HG03342 (cell line): ENCODE results near the gene PRTFDC1.

Experiments used
- ATAC-seq: cut with Tn5 transposase; IDR thresholded peaks from one replicate; pipeline ENCODE4 v1.9.1; 2021; ENCODE audit warnings: mild to moderate bottlenecking, moderate library complexity; ENCODE audit not compliant: unreplicated experiment

Gene PRTFDC1

DNA sequence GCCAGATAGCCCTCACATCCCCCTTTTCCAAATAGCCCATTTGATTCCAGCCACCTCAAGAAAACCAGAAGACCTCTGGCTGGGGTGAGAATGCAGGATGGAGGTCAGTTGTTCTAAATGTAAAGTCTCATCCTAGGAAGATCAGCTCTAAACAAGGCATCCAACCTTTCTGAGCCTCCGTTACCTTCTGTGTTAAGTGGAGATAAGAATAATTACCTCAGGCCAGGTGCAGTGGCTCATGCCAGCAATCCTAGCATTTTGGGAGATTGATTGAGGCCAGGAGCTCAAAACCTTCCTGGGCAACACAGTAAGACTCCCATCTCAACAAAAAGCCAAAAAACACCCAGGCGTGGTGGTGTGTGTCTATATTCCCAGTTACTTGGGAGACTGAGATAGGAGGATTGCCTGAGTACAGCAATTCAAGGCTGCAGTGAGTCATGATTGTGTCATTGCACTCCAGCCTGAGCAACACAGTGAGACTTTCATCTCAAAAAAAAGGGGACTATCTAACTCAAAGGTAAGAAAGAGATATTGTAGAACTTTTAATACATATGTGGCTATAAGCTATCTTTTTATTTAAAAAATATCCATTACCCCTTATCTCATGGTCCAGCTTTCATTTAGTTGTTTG, 43.5 kb downstream of the PRTFDC1 start:
- ATAC-seq = no peak

DNA sequence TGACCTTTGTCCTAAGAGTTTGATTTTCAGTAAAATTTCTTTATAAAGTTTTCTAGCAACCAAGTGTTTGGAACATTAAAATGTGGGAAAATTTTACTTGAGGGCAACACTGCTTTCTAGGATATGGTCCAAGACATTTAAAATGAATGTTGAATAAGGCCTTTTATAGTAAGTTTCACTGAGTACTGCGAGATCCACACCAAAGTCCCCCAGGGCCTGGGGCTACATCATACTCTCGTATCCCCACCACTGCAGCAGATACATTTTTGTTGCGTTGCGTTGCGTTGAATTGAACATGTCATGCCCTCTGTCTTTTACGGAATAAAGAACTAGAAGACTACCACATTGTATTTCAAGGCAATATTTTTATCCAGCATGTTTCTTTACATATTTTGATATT, 44.5 kb downstream of the PRTFDC1 start:
- ATAC-seq = no peak

DNA sequence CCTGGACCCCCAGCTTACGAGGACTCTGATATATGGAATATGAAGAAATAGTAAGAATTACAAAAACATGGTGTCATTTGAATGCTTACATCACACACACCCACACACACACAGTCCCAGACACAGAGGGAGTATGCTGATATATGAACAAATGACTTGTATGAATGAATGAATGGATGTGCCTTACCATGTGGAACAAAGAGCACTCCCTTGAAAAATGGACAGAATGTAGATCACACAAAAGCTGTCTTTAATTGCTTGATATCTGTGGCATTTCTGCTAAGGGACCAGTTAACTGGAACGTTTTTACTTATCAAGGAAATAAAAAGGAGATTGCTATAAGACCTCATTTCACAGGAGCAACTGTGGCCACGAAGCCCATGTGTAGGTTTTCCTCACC, 46.0 kb downstream of the PRTFDC1 start:
- no peak for ATAC-seq

DNA sequence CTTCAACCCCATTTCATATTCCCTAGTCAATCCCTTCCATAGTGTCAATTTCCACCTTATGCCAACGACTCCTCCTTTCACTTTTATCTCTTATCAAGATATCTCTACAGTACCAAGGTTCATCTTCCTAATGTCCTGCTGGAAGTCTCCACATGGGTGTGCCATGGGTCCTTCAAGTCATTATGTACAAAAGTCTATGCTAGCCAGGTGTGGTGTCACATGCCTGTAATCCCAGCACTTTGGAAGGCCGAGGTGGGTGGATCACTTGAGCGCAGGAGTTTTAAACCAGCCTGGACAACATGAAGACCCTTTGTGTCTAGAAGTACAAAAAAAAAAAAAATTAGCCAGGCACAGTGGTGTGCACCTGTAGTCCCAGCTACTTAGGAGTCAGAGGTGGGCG, 47.6 kb downstream of the PRTFDC1 start:
- ATAC-seq = no peak

DNA sequence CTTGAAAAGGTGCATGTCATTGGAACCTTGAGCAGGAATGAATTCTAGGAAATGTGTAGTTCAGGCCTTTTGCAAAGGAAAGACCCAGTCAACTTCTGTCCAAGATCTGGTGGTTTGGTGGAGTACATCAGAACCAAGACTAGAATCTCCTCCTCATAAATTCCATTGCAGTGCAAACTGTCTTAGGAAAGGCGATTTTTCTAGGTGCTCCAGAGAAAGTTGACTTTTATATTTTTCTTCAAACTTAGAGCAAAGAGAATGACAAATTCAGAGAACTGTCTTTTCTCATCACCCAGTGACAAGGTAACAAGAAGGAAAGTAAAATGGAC, 50.0 kb downstream of the PRTFDC1 start:
- ATAC-seq = no peak

DNA sequence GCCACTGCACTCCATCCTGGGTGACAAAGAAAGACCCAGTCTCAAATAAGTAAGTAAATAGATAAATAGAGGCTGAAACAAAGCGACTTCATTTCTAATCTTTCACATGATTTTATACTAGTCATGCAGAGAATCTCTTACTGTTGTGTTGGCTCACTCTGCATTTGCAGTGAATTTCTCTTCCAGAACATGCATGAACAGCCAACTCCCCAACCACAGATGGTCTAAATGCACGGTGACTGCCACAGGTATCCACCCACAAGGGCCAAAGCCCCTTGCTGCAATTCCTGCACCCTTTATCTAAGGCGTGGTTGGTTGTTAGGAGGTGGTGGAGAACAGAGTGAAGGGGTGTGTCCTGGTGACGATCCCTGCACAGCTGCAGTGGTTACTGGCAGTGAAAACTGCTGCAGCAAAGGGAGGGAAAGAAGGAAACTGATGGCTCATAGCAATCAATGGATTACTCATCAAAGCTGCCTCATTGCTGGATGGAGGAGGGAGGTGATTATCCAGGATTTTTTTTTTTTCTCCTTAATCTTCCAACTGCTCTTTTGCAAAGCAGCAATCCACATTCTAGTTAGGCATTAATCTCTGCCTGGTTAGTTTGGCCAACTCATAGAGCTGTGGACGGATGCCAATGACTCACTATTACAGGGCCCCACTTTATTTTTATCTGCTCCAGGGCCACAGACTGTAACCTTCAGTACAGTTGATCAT, 50.6 kb downstream of the PRTFDC1 start:
- peak; percentile 53 for ATAC-seq

DNA sequence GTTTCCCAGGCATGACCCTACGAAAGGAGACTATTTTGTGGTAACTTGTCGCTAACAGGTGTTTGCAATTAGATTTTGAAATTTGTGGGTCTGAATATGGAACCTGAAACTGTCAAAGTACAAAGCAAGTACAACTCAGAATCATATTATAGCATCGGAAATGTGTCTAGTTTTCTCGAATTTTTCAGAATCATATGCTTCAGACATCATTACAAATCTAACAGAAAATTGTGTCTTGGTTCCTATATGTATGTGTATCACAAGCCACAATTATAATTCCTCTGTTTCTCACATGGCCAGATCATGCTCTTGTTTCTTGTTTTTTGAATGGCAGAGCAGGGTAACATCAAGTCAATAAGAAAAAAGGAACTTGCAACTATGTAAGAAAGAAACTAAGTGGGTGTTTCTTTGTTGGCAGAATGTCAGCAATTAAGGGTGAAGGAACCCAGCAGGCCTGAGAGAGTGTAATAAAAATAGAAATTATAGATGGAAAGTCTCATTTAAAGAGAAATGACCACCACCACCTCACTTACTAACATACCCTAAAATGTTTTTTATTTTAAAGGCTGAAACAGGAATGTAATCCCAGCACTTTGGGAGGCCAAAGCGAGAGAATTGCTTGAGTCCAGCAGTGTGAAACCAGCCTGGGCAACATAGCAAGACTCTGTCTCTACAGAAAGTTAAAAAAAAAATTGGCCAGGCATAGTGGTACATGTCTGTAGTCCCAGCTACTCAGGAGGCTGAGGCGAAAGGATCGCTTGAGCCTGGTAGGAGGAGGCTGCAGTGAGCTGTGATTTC, 51.3 kb downstream of the PRTFDC1 start:
- peak; percentile 72 for ATAC-seq

DNA sequence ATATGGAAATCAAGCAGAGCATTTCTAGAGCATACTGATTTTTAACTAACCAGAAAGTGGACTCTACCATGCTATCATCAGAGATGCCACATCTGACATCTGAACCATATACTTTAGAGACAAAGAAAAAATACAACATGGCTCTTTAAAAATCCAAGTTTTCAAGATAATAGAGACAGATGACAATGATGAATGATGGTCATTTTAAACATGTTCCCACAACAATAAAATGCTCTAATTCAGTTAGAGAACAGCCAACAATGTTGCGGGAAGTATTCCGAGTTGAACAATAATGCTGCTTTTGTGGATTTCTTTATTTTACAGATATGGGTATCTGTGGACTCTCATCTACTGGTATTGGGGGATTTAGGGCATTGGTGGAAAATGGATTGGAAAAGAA, 52.8 kb downstream of the PRTFDC1 start:
- ATAC-seq = no peak

DNA sequence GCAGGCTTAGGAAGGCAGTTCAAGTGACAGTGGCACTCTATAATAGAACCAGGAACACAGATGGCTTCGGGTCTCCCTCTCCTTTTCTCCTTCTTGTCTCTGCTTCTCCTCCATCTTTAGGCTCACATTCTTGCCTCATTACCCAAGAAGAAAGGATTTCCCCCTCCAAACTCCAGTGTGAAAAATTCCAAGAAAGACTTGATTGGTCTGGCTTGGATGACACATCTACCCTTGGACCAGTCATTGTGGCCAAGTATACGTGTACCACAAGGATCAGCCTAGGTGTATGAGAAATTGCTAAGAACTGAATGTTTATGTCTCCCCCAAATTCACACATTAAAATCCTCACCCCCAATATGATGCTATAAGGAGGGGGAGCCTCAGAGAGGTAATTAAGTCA, 53.9 kb downstream of the PRTFDC1 start:
- ATAC-seq = no peak

DNA sequence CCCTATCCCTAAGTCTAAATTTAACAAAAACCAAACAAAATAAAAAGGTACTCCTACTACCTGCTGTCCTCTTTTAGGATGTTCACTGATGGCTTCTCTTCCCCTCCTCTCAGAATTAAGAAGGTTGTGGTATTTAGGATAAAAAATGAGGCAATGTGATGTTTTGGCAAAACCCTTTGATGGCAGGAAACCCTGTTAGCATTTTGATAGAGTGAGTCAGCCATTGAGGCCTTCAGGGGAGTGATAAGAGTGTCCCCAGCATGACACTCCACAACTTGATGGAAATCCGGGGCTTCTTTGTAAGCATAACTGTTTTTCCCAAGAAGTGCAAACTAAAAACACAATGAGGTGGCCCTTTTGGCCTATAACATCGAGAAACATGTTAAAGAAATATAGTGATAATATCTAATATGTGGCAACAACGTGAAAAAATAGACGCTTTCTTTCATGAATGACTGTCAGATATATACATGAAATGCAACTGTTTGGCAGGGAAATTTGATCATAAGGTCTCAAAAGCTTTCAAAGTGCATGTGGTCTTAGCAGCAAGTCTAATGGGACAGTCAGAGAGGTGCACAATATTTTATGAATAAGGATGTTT, 55.0 kb downstream of the PRTFDC1 start:
- no peak for ATAC-seq

DNA sequence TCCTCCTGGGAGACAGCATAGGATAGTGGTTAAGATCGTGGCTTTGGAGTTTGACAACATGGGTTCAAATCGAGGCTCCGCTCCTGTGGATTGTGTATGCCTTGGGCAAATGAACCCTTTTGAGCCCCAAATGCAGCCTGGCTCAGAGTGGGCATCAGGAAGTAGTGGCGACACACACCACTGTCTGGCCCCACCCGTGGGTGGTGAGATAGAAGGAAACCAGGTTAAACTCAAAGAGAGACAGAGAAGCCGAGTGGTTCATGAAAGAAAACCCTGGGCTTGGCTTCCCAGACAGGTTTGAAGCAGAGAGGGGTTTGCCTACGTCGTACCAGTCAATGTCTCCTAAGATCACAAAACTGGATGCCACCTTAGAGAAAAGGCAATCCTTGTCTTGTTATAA, 57.7 kb downstream of the PRTFDC1 start:
- no peak for ATAC-seq

DNA sequence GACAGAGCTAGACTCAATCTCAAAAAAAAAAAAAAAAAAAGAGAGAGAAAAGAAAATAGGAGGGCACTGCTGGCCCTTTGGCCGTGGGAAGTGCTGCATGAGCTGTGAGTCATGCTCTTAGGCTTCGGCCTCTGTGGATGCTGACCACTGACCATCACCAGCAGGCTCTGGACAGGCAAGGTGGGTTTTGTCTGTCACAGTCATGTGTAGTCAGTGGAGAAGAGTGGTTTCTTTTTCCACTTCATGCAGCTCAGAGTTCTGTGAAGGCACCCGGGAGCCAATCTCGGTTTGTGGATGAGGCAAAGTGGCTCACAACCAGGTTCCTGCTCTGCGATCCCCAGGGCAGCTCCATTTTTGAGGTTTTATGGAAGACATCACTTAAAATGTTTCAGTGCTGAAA, 58.1 kb downstream of the PRTFDC1 start:
- no peak for ATAC-seq

DNA sequence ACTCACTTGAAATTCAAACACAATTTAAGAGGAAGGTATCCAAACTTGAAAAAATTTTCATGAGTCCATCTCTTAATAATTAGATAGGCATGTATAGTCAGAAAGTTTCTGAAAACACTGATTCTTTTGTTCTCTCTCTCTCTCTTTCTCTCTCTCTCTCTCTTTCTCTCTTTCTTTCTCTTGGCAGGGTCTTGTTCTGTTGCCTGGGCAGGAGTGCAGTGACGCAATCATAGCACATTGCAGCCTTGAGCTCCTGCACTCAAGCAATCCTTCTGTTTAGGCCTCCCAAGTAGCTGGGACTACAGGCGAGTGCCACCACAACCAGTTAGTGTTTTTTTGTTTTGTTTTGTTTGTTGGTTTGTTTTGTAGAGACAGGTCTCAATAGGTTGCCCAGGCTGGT, 59.3 kb downstream of the PRTFDC1 start:
- no peak for ATAC-seq

DNA sequence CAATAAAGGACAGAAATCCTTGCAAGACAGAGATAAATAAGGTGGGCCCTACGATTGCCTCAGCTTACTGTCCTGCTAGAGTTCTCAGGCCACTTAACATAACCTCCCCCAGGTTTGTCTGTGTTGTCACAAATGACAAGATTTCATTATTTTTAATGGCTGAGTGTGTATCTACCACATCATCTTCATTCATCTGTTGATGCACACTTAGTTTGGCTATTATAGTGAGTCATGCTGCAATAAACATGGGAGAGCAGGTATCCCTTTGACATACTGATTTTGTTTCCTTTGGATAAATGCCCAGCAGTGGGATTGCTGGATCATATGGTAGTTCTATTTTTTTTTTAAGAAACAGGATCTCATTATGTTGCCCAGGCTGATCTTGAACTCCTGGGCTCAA, 60.6 kb downstream of the PRTFDC1 start:
- no peak for ATAC-seq

DNA sequence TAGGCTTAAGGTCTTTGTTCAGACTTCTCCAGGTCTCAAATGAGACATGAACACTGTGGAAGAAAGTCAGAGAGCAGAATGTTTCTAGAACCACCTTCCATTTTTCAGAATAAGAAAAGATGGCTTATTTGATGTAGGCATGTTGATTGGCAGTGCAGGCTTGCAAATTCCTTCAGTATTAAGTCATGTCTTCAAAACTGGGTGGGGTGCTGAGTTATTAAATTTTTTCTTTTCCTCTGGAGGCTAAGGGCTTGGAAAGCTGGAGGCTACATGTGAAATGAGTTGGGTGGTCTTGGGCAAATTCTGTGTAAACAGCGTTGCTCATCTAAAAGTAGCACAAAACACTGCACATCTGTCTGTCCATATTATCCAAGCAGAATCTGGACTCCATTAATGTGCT, 62.8 kb downstream of the PRTFDC1 start:
- no peak for ATAC-seq

DNA sequence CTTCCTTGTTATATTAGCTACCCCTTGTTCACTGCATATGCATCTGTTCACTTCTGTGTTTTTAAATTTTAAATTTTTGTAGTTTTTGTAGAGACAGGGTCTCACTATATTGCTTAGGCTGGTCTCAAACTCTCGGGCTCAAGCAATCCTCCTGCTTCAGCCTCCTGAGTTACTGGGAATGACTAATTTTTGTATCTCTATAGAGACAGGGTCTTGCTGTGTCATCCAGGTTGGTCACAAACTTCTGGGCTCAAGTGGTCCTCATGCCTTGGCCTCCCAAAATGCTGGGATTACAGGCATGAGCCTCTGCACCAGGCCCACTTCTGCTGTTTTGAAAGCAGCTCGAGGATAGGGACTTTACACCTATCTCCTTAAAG, 64.6 kb downstream of the PRTFDC1 start:
- ATAC-seq = peak; percentile 11

DNA sequence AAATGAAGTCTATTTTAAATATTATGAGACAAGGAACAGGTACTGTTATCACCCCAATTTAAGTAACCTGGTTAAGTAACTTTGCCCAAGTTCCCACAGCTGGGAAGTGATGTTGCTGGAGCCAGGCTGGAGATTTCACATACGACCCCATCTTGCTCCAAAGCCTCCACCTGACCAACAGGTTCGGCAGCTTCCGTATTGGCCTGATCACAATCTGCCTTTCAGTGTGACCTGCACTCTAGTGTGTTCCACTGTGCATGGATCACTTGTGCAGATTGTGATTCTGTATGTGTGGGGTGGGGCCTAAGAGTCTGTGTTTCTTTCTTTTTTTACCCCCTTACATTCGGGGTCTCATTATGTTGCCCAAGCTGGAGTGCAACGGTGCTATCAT, 66.1 kb downstream of the PRTFDC1 start:
- no peak for ATAC-seq

DNA sequence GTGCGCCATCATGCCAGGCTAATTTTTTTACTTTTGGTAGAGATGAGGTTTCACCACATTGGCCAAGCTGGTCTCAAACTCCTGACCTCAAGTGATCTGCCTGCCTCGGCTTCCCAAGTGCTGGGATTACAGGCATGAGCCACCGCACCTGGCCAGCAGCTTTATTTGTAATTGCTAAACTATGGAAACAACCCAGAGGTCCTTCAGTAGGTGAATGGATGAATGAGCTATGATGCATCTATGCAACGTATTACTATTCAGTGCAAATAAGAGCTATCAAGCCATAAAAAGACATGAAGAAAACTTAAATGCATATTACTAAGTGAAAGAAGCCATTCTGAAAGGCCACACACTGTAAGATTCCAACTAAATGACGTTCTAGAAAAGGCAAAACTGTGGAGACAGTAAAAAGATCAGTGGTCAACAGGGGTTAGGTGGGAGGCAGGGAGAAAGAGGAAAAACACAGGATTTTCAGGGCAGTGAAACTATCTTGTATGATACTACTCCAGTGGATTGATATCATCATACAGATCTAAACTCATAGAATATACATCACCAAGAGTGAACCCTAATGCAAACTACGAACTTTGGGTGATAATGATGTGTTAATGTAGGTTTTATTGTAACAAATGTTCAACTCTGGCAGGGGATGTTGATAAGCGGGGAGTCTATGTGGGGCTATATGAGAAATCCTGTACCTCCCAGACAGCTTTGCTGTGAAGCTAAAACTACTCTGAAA, 66.7 kb downstream of the PRTFDC1 start:
- ATAC-seq = no peak

DNA sequence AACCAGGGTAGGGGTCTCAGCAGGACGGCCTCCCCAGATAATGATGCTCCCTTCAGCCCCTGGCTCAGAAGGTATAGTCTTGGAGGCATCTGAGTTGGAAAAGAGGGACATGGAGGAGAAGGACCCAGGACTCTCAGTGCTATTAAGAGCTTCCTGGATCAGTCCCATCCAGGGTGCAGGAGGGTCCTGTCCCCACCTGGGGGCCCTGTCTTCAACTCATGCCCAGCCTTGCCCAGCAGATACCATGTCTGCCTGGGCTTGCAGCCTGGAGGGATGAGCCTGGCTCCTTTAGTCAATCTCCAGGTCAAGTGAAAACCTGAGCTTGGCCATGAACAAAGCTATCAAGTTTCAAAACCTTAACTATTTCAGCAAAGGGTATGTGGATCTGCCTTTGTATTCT, 67.6 kb downstream of the PRTFDC1 start:
- no peak for ATAC-seq

DNA sequence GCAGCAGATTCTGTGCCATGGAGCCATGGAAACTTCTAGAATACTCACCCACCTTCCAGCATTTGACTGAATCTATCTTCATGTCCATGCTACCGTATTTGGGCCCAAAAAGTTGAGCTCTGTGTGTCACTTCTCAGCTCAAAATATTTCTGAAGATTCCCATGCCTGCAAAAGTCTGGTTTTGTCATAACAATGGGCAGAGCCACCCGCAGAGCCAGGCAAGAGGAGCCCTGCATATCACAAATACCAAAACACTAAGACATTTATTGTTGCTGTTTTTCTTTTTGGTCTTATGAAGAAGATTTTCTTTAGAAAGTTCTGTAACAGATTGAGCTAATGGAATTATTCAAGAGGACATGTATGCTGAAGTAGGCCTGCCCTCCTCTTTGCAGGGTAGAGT, 68.1 kb downstream of the PRTFDC1 start:
- ATAC-seq = no peak

DNA sequence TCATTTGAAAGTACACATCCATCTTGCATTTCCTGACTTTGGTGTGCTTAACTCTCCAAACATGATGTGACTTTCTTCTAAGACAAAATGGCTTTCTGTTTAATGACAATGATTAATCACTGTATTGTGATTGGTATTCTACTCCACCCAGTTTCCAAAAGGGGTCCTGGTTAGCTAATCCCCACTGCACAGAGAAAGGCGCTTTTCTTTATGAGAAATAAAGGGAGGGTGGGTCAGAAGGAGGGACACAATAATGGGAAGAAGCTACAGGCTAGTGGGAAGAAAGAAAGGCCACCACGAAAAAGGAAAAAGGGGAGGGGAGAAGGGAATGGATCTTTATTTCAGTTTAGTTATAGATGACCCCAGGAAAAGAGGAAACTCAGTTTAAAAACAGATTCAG, 69.2 kb downstream of the PRTFDC1 start:
- ATAC-seq = no peak
